Activated CD8-positive, alpha-beta memory T cell treated with anti-CD3 and anti-CD28 coated beads for 24 hours (primary cell): ENCODE measurements around the gene STOX2.
"Not testable (repeated sequence)": the region's sequence is repeated elsewhere in the genome, so short reads cannot be mapped to it uniquely, and the experiment has no call there.

Experiments
- DNase-seq: peaks from one replicate; pipeline ENCODE4 v3.0.0-alpha.2; 2020

Gene STOX2

DNA sequence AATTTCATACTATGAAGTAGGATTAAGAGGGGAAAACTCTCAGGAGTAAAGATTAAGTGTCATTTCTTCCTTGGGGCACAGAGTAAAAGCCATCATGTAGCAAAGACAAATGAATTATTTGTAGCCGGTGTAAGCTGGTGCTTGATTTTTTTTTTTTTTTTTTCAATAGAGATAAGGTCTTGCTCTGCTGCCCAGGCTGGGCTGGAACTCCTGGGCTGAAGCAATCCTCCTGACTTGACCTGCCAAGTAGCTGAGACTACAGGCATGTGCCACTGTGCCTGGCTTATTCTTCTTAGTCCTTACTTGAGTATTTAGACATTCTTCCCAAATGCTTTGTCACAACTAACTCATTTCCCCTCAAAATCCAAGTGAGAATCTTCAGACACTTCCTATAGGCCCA is 125.7 kb downstream of the STOX2 start:
- DNase-seq: no peak

DNA sequence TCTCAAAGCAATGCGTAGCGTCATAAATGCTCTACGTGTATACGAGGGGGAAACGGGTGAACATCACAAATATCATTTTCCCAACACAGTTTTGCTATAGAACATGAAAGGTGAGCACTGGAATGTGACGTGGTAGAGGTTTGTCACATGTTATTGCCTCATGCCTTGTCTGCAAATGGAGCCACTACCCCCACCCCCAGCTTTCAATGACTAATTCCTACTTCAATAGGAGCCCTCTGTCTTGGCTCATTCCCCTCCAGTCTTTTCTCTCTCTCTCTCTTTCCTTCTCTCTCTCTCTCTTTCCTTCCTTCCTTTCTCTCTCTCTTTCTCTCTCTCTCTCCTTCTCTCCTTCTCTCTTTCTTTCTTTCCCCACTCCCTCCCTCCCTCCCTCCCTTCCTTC is 127.0 kb downstream of the STOX2 start:
- no peak for DNase-seq

DNA sequence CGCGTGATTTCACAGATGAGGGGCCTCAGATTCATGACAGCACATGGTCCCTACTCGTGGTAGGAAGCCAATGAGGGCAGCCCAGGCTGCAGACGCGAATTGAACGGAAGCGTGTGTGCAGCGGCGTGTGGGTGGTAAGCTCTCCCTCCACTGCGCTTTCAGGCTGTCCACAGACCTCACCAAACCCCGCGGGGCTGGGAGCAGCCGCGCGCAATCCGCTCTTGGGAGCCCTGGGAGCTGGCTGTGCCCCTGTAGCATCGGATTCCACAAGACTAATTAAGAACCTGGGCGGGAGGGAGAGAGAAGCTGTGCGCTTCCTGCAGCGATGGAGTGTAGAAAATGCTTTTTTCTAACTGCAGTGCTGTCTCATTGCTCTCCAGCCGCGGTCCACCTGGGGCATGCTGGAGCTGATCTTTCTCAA is 134.9 kb downstream of the STOX2 start:
- no peak for DNase-seq

DNA sequence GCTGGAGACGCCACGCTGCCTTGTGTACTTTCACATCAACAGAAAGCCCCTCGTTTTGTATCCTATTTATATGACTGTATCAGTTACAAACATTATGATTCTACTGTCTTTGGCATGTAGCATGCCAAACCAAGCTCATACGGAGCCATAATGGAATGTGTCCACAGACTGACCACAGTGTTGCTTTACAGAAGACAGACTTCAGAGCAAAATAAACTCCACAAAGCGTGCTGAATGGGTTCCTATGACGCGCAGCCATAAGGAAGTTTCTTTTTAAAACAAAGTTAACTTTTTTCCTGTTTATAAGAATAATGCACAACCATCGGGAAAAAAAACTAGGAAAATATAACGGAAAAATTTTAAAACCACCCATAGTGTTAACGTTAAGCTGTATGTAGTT is 136.0 kb downstream of the STOX2 start:
- DNase-seq: no peak

DNA sequence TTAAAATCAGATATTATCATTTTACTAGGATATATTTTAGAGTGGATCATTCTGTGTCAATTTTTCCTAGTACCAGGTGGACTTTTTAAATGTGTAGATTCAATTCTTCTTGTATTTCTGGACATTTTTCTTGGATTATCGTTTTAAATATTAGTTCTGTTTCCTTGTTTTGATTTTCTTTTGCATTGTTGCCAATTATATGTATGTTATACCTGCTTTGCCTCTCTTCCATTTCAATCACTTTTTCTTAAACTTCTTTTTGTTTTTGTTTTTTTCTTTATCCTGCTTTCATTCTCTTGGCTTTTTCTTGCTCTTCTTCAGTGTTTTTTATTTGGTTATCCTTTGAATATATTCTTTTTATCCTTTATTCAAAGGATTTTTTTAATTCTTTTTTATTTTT is 141.0 kb downstream of the STOX2 start:
- DNase-seq: no peak

DNA sequence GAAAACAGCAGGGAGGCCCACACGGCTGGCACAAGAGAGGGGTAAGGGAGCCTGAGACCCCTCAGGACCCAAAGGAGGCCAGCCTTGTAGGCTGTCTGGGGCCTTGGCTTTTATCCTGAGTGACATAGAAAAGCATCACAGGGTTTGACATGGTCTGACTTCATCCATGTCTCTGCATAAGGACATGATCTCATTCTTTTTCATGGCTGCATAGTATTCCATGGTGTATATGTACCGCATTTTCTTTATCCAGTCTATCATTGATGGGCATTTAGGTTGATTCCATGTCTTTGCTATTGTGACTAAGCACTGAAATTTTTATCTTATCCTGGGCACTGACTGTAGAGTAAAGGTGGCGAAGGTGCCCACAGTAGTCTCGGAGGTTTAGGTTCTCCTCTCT is 146.2 kb downstream of the STOX2 start:
- not testable (repeated sequence) for DNase-seq

DNA sequence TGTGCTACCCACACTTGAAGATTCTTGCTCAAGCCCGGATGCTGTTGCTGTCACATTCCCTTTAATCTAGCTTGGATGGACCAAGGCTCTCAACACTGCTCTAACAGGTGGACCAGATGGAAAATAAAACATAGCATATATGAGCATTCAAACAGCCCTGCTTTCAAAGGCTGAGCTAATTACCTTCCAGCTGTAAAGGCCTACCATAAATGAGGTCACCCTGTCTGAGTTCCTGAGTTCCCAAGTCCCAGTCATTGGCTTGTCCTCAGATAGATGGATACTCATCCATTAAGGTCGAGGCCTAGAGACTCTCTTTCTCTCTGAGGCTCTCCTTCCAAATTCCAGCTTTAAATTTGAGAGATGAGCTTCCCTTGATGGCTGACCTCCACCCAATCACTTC is 147.5 kb downstream of the STOX2 start:
- no peak for DNase-seq

DNA sequence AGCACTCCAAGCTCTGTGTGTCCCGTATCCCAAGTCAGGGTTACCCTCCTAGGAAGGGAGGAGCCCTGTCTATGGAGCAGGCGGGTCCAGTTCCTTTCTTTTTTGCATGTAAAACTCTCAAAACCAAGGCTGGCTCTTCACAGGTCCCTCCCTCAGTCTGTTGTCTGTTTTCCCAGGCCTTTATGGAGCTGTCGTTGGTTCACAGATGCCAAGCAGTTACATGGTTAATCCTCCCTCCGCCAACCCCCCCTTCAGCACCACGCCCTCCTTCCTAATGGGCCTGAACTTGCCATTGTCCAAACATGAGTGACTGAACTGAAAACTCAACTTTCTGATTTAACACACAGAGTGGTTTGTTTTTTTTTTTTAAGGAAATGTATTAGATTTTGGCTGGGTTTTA is 148.3 kb downstream of the STOX2 start:
- DNase-seq: no peak

DNA sequence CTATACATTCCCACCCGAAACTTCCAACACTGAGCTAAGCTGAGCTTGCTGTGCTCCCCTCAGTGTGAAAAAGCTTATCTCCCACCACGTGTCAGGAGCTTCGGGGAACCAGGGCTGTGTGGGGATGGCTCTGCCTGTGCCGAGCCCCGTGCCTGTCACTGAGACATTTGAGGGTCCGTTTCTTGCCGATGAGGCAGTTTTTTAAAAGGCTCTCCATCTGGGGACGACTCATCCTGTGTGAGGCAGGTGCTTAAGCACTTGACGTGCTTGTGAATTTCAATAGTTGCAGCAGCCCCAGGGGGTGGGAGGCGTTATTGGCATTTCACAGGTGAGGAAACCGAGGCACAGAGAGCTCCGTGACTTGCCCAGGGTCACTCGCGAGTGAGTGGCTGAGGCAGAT is 151.8 kb downstream of the STOX2 start:
- DNase-seq: no peak

DNA sequence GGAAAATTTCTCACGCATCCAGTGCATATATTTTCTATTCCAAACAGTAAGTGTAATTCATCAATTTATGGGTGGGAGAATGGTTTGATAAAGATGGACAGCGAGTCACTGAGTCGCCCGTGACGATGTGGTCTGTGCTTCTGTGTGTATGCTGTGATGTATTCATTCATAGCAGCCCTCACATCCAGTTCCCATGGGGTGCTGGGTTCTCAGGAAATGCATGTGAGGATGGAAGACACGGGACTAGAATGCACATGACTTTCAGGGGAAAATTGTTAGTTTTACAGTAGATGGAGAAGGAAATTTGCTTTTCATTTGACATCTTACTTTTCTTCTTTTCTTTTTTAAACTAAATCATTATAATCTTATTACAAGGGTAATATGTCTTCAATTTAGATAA is 152.9 kb downstream of the STOX2 start:
- DNase-seq: no peak

DNA sequence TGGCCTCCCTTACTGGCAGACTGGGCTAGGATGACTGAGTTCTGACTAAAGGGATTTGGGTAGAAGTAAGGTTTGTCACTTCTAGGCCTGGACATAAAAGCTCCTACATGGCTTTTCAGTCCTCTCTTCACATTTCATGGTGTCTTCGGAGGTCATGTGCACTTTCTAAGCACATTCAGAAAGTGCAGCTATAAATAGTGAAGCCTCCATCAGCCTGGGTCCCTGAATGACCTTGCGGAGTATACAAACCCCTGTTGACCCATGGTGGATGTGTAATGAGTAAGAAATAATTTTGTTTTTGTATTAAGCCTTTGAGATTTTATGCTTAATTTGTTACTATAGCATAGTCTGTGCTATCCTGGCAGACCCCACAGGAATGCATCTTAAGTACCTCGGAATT is 154.0 kb downstream of the STOX2 start:
- DNase-seq: no peak

DNA sequence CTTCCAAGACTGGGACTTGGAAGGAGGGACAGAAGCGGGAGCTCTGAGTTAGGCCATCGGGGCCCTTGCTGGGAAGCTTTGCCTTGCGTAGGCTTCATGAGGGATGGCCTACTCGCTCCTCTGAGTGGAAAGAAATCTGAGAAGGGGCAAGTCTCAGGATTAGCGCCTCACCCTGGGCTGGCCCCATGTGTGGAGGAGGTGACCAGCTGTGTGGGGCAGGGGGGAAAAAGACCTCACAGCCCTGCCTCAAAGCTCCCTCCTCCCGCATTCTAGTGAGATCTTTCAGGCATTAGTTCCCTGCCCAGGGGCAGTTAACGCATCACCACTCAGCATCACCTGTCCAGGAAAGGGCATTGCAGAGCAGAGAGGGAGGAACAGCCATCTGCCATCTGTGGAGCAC is 156.5 kb downstream of the STOX2 start:
- DNase-seq: no peak

DNA sequence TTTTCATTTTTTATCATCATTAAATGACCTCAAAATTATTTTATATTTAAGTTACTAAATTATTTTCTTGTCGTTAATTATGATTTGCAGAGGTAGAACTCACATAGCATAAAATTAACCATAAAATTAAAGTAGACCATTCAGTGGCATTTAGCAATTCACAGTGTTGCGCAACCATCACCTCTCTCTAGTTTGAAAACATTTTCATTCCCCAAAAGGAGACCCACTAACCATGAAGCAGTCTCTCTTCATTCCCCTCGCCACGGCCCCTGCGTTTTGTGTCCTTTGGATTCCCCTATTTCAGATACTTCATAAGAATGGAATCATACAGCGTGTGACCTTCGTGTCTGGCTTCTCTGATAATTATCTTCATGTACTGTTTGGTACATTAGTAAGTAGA is 157.7 kb downstream of the STOX2 start:
- DNase-seq: no peak

DNA sequence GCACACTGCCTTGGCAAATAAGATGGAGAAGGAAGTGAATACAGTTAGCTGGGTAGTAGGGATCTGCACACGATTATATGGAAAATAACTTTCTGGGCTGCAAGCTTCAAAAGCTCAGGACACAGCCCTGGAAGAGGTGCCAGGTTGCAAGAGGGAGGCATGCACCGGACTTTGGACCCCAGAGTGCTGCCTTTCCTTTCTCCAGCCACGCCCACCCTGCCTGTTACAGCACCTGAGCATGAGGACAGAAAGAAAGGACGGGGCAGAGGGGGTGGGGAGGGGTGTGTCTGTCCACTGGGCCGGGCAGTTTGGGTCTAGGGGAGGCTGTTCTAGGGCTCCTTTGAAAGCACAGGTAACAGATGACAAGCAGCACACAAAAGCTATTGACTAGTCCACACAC is 159.8 kb downstream of the STOX2 start:
- DNase-seq: no peak

DNA sequence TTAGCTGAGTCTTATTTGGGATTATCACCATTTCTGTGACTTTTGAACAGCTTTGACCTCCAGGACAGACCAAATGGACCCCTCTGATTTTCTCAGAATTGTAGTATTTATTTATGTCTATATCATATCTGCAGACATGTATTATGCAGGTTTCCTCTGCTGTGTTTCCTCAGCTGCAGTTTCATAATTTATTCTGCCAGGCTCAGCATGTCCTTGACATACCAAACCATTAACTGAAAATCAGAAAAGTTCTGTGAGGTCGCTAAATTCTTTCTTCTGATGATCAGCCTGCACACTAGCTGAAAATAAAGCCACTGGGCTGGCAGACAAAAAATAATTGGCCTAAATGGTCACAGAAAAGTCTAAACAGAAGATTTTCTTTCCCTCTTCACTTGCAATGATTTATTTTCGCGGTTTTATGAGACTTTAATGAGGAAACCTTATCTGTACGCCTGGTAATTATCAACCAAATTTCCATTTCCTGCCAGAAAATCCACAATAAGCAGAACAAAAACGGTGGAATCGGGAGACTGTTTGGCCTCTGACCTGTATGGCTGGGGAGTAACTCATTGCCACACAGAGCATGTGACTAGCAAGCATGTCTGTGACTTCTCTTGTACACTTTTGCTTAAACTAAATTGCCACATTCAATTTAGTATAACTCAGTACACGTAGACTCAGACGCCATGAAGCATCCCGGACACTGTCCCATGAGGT is 161.6 kb downstream of the STOX2 start:
- DNase-seq: no peak

DNA sequence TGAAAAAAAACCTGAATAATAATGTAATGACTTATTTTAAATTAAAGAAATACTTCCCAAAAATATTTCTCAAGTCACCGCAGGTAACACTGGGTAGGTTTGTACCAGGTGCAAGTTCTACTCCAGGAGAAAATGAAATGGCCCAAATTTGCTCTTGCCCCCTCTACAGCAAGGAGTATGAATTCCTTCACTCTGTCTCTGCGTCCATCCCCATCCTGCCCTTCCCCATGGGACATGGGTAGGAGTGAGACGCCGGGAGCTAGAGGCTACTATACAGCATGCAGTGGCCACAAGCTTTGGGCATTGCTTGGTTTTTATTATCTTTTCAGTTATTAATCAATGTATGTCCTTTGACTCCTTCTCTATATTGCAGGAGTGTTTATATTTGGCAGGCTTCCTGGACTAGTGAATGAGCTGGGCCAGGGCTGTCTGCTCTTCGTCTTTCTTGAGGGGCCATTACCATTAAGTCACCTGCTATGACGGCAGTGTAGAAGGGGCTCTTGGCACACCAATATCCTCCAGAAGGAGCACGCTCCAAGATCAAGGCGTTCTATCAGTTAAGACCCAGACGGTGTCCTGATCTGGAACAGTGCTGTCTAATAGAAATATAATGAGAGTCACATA is 162.9 kb downstream of the STOX2 start:
- DNase-seq: no peak
